Measurements from ENCODE around the gene TMCO6.

DNA sequence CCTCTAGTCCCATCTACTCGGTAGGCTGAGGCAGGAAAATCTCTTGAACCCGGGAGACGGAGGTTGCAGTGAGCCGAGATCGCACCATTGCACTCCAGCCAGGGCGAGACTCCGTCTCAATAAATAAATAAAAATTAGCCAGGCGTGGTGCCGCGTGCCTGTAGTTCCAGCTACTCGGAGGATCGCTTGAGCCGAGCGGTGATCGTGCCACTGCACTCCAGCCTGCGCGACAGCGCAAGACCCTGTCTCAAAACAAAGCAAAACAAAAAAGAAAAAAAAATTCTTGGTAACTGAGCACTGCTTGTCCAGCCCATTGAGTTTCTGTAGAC is 24.7 kb downstream of the TMCO6 start:
- TF ChIP-seq, protein P1, sequence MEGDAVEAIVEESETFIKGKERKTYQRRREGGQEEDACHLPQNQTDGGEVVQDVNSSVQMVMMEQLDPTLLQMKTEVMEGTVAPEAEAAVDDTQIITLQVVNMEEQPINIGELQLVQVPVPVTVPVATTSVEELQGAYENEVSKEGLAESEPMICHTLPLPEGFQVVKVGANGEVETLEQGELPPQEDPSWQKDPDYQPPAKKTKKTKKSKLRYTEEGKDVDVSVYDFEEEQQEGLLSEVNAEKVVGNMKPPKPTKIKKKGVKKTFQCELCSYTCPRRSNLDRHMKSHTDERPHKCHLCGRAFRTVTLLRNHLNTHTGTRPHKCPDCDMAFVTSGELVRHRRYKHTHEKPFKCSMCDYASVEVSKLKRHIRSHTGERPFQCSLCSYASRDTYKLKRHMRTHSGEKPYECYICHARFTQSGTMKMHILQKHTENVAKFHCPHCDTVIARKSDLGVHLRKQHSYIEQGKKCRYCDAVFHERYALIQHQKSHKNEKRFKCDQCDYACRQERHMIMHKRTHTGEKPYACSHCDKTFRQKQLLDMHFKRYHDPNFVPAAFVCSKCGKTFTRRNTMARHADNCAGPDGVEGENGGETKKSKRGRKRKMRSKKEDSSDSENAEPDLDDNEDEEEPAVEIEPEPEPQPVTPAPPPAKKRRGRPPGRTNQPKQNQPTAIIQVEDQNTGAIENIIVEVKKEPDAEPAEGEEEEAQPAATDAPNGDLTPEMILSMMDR (IDR thresholded peaks at IDR 0.05; ENCODE audit: insufficient read depth, low read length, poor library complexity, severe bottlenecking), result no peak
- TF ChIP-seq EZH2phosphoT487 (conservative IDR thresholded peaks at IDR 0.05; ENCODE audit: low read length), result no peak
